Glomerular endothelial cell (primary cell): ENCODE results near the gene LHB. TPM values are rescaled to one million over a fixed set of nuclear protein-coding genes. Genes with fewer than 3 reads are reported as not detected.
"Not testable (repeated sequence)": the region's sequence is repeated elsewhere in the genome, so short reads cannot be mapped to it uniquely, and the experiment has no call there.

Source experiments
- DNase-seq: peaks from one replicate; pipeline ENCODE4 v3.0.0-alpha.2; 2011; ENCODE audit warnings: low read depth, low spot score; ENCODE audit errors: extremely low read depth
- total RNA-seq: library from RNA; depleted of rRNA; stranded (reverse); fragments of >200 nt; gene quantifications from 2 replicates; pipeline ENCODE4 v1.2.3, GENCODE V29; 2015

Gene LHB
- total RNA-seq, 1 donor from 2014 or later = 0.76 TPM

- not testable (repeated sequence) for DNase-seq
Observed at GRCh38 chr19:49038557-49039276, 21.8 kb upstream of the LHB start.

- DNase-seq = not testable (repeated sequence)
Observed at GRCh38 chr19:49038111-49038510, 21.2 kb upstream of the LHB start.

GRCh38 chr19:49036815-49037214 is 19.9 kb upstream of the LHB start, which contains the start of gene CGB1:
TSS of gene CGB1 (minus strand) at chr19:49036895. CDS start at chr19:49036711, 184 bp downstream.
- DNase-seq = not testable (repeated sequence)

- DNase-seq = not testable (repeated sequence)
Observed at GRCh38 chr19:49031642-49032301, 14.9 kb upstream of the LHB start, which contains the start of gene CGB2. TSS of gene CGB2 (plus strand) at chr19:49031890. CDS start at chr19:49032096, 206 bp downstream.

DNA sequence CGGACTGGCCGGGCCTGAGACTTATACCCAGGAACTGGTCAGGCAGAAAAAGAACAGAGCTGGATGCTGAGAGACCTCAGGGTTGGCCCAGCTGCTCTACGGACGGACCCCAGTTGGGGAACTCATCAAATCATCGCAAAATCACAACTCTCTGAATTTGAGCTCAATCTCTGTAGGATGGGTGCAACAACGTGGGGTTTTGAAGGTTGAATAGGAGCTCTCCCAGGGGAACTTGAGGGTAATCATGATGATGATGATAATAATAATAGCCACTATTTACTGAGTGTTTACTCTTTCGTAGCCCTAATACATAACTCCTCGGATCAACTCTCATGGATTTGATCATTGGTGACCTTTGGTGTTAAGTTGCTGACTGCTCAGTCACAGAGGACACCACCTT is 13.4 kb upstream of the LHB start:
- not testable (repeated sequence) for DNase-seq

DNA sequence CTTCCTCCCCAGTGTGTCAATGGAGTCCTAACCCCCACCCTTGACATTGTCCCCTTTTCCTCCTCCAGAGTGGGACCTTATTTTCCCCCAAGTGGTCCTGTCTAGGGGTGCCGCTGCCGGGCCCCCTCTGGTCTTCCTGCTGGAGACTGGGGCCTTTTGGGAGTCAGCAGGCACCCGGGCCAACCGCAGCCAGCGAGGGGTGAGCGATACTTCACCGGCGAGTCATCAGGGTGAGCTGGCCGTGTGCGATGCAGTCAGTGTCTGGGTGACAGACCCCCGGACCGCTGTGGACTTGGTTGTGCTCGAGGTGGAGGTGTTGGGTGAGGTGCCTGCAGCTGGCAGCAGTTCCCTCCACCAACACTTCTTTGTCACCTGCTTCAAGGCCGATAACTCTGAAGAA is 12.9 kb upstream of the LHB start:
- DNase-seq = not testable (repeated sequence)

DNA sequence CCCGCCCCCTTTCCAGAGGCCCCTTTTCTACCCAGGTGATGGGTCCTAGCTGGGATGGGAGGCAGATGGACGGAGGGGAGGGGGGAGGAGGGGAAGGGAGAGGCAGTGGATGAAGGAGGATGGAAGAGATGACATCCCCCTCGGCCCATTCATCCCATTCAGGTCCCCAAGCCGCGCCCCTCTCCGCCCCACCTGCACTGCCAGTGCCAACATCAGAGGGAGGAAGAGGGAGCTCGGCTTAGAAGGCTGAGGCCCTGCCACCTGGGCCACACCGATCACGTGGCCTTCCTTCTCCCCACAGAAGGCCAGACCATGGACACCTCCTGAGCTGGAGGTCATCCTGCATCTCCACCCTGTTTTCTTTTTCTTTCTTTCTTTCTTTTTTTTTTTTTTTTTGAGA is 11.8 kb upstream of the LHB start:
- DNase-seq = not testable (repeated sequence)

GRCh38 chr19:49025599-49025998 is 8.7 kb upstream of the LHB start:
- not testable (repeated sequence) for DNase-seq

DNA sequence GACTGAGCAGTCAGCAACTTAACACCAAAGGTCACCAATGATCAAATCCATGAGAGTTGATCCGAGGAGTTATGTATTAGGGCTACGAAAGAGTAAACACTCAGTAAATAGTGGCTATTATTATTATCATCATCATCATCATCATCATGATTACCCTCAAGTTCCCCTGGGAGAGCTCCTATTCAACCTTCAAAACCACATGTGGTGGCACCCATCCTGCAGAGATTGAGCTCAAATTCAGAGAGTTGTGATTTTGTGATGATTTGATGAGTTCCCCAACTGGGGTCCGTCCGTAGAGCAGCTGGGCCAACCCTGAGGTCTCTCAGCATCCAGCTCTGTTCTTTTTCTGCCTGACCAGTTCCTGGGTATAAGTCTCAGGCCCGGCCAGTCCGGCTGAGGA is 8.2 kb upstream of the LHB start:
- DNase-seq = not testable (repeated sequence)

DNA sequence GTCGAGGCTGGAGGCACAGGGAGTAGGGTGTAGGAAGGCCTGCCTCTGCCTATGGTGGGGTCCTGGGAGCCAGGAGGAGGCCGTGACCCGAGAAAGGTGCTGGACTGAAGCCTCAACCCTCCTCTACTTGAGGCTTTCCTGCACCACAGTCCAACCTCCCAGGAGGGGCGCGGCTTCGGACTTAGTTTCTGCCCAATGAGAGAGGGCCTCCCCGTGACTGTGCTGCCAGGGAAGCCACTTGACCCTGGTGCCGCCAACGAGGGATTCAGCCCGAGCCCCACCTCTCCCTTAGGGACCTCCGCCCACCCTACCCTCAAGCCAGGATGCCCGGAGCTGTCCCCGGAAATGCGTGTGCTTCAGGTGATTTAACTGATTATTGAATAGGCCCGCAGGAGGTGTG is 7.3 kb upstream of the LHB start, which contains the start of gene CGB3:
Gene CGB3 (minus strand): TSS at position 101 of the 400 bp plus-strand sequence. CDS start 362 bp downstream, outside the sequence.
- not testable (repeated sequence) for DNase-seq

GRCh38 chr19:49022116-49022515 is 5.2 kb upstream of the LHB start:
- no peak for DNase-seq

- no peak for DNase-seq
Observed at GRCh38 chr19:49020931-49021895, 4.3 kb upstream of the LHB start.

GRCh38 chr19:49020342-49020741 is 3.5 kb upstream of the LHB start:
- DNase-seq = no peak

DNA sequence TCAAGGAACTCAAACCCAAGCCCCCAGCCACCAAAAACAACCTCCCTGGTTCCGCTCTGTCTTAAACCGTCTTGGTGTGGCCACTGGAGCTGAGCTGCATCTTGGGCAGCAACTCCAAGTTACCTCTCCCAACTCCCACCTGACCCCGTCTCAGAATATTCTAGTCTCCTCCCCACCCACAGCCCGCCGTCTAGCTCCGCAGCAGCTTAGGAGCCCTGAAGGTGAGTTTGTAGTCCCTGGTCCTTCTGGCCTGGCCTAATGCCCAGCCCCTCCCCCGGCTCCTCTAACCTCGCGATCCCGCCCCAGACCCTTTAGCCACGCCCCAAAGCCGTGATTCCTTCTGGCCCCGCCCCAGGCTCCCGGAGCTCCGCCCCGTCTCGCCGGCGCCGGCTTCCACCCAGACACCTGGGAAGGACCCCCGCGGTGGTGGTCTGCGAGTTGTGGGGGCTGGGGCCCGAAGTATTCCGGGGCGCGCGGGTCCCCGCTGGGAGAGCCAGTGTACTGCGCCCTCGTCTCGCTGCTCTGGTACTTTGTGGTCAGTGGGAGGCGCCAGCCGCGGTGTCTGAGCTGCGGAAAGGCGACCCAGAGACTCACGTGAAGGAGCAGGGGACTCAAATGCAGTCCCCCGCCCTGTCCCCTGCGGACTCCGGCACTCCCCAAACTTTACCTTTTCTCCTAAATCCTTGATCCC is 2.5 kb upstream of the LHB start:
- DNase-seq = no peak

DNA sequence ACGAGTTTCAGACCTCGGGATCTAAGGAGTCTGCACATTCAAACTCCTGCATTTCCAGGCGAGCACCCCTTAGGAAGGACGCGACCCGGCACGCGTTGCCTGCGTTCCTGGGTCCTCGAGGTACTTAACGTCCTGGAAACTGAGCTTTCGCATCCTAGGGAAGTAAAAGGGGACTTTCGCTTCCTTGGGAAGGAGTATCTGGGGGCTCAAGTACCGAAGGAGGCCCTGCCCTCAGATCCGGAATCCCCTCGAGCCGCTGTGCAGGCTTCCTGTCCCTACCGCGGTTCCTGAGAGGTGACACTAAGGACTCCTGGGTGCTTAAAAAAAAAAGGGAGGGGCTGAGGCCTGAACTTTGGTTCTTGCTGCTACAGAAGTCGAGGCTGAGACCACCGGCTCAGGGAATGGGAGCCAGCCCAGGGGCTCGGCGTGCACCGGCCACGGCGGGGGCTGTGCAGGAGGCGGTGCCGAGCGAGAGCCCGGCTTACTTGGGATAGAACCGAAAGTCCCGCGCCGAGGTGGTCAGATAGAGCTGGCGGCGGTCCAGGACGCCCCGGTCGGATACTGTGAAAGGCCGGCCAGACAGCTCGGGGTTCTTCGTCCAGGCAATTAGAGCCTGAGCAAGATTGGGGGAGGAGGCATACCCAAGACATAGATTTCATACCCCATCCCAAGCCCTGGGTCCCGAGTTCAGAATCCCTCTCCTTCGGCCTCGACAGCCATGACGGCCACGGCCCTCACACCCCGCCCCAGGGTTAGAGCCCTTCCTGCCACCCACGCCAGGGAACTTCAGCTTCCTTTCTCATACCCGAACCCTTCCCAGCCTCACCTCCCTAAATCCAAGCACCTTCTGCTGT is 1.7 kb upstream of the LHB start:
- not testable (repeated sequence) for DNase-seq

GRCh38 chr19:49017666-49018351 is 918 bp upstream of the LHB start:
- no peak for DNase-seq

DNA sequence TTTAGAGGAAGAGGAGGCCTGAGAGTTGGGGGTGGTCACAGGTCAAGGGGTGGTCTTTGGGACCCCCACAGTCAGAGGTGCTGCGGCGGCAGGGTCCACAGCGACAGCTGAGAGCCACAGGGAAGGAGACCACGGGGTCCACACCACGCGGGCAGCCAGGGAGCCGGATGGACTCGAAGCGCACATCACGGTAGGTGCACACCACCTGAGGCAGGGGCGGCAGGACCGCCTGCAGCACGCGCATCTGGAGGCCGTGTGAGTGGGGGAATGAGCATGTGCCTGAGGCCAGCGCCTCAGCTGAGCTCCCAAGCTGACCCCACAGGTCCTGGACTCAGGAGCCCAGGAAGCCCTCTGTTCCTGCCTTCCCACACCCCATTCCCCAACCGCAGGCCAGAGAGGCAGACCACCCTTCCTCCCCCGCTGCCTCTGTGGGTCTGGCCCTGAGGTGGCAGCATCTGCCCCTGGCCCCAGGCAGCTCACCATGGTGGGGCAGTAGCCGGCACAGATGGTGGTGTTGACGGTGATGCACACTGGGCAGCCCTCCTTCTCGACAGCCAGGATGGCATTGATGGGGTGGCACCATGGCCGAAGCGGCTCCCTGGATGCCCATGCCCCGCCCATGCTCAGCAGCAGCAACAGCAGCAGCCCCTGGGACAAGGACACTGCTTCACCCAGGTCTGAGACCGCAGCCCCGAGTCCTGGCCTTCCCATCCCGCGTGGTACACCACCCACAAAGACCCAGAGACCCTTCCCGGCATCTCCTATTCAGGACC is 638 bp downstream of the LHB start:
- DNase-seq = no peak

DNA sequence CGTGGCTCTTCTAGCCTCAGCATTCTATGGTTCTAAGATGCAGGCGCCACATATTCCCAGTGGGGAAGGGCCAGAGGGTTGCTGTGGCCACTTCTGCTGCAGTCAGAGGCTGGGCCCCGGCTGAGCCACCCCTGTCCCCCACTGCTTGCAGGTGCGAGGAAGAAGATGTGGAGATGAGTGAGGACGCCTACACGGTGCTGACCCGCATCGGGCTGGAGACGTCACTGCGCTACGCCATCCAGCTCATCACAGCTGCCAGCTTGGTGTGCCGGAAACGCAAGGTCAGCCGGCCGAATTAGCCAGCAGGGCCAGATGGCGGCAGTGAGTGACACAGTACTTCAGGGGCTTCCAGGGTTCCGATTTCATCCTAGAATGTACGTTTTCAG is 2.0 kb downstream of the LHB start:
- DNase-seq = no peak
